ENCODE data around the gene ST6GALNAC3.

Gene ST6GALNAC3

DNA sequence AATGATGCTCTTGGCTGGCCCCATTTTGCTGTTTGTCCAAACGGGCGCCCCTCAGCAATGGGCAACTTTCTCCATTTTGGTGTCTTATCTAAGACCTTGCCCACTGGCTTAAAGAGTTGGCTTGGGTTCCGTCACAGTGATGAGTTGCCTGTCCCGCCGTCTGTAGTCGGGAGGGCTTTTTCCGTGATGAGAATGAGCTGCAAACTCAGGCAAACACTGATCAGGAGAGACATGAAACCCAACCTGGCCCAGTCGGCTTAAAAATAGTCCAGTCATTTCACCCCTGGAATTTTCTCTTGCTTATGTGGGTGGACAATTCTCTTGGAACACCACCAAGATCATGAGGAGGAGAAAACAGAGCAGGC lies 79.3 kb downstream of the ST6GALNAC3 start:
- TF ChIP-seq, protein P1, sequence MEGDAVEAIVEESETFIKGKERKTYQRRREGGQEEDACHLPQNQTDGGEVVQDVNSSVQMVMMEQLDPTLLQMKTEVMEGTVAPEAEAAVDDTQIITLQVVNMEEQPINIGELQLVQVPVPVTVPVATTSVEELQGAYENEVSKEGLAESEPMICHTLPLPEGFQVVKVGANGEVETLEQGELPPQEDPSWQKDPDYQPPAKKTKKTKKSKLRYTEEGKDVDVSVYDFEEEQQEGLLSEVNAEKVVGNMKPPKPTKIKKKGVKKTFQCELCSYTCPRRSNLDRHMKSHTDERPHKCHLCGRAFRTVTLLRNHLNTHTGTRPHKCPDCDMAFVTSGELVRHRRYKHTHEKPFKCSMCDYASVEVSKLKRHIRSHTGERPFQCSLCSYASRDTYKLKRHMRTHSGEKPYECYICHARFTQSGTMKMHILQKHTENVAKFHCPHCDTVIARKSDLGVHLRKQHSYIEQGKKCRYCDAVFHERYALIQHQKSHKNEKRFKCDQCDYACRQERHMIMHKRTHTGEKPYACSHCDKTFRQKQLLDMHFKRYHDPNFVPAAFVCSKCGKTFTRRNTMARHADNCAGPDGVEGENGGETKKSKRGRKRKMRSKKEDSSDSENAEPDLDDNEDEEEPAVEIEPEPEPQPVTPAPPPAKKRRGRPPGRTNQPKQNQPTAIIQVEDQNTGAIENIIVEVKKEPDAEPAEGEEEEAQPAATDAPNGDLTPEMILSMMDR (IDR thresholded peaks at IDR 0.05; ENCODE audit: control insufficient read depth, insufficient read depth, low read depth, low read length, missing control alignments), result no peak
- H3K4me3 ChIP-seq (ENCODE audit: control insufficient read depth, low read depth, low read length), result no peak overlapping the region
- no peak for DNase-seq (ENCODE audit: low read depth)

DNA sequence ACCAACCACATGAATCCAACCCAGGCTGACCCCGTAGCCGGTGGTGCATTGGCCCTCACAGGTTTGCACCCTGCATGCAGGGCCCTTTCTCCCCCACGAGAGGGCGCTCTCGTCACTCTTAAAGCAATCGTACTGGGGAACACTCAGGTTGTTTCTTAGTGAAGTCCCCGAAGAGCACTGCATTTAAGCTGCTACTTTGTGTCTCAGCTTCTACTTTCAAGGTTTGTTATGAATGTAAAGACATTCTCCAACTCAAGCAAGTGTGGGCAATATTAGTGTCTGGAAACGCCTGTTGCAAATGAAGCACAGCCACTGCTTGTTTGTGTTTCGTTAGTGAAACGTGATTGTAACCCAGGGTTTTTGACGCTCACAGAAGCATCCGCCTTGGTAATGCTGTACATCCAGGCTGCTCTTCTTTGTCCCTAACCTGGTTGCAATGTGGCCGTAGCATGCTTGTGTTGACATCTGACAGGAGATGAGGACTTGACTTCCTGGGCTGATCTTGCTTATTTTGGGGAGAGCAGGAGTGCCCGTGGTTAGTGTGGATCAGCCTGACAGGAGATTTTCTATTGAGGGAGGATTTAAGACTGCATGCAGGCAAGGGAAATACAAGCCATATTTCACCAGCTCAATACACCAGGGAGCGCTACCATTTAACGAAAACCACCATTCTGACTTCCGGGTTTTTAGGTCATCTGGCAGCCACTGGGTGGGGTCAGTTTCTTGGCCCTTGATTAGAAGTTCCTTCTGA lies 79.8 kb downstream of the ST6GALNAC3 start:
- DNase-seq (ENCODE audit: low read depth), result peak; percentile 7
- peak overlapping the region; percentile 0 for H3K4me3 ChIP-seq (ENCODE audit: control insufficient read depth, low read depth, low read length)
- TF ChIP-seq, protein P1 (IDR thresholded peaks at IDR 0.05; ENCODE audit: control insufficient read depth, insufficient read depth, low read depth, low read length, missing control alignments), result peak; percentile 94

DNA sequence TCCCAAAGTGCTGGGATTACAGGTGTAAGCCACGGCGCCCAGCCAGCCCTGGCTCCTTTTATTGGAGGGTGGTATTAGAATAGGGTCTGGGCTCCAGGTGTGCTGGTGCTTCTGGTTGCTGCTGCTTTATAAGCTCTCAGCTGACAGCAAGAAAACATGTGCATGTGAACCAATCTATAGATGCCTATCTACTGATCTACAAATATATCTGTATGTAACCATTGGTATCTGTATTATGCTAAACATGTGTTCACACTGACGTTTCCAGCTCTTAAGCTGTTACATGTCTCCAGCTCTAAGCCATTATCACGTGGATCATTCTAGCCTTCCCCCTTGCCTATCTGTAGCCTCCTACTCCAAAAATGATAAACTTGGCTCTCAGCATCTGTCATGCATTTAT lies 82.4 kb downstream of the ST6GALNAC3 start:
- H3K4me3 ChIP-seq (ENCODE audit: control insufficient read depth, low read depth, low read length), result no peak overlapping the region
- TF ChIP-seq, protein P1 (IDR thresholded peaks at IDR 0.05; ENCODE audit: control insufficient read depth, insufficient read depth, low read depth, low read length, missing control alignments), result no peak
- no peak for DNase-seq (ENCODE audit: low read depth)

DNA sequence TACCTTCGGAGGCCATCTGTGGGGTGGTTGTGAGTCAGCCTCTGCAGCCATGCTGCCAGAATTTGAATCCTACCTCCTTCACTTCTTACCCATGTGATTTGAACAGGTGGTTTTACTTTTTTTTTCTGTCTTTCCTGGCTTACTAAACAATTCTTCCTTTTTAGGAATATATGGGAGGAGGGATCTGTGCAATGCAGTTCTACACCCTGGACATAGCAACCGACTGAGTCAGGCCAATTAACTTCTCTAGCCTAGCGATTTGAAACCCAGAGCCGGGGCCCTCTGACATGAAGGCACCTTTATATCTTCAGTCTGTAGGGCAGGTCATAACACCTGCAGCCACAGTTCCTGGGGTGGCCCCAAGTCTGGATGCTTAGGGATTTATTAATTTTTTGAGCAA lies 83.6 kb downstream of the ST6GALNAC3 start:
- H3K4me3 ChIP-seq (ENCODE audit: control insufficient read depth, low read depth, low read length), result no peak overlapping the region
- TF ChIP-seq, protein P1 (IDR thresholded peaks at IDR 0.05; ENCODE audit: control insufficient read depth, insufficient read depth, low read depth, low read length, missing control alignments), result no peak
- DNase-seq (ENCODE audit: low read depth), result no peak

DNA sequence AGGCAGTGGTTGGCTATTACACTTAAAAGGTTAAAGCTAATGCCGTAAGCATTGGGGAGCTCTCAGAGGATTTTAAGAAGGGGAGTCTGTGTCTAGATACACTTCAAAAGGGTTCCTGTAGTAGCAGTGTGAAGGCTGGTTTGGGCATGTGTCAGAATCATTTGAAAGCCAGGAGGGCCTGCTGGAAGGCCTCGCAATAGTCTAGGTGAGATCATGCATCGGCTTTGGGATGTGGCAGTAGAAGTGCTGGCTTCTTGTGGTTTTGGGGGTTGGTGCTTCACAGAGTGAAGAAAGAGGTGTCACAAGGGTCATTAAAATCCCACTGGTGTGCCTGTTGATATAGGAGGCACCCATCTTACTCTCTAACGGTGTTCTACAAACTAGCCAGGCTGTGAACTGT lies 85.7 kb downstream of the ST6GALNAC3 start:
- DNase-seq (ENCODE audit: low read depth), result no peak
- TF ChIP-seq, protein P1 (IDR thresholded peaks at IDR 0.05; ENCODE audit: control insufficient read depth, insufficient read depth, low read depth, low read length, missing control alignments), result no peak
- H3K4me3 ChIP-seq (ENCODE audit: control insufficient read depth, low read depth, low read length), result no peak overlapping the region

DNA sequence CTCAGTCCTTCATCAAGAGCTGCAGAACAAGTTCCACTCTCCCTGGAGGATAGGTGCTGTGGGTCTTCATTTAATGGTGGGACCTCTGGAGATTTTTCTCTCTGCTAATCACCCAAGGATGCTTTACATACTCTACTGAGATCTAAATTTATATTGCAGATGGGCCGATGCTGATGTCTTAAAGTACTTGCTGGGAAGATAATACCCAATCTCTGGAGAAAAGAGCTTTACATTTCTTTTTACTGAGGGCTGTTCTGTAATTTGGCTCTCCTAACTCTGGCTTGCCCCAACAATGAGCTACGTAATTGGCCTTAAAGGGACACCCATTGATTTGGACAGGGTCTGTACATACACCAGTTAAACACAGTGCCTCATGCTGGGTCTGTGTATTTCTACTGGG lies 86.9 kb downstream of the ST6GALNAC3 start:
- TF ChIP-seq, protein P1 (IDR thresholded peaks at IDR 0.05; ENCODE audit: control insufficient read depth, insufficient read depth, low read depth, low read length, missing control alignments), result no peak
- no peak for DNase-seq (ENCODE audit: low read depth)

More for the DNA sequence above, 86.9 kb downstream of the ST6GALNAC3 start:
- H3K4me3 ChIP-seq (ENCODE audit: control insufficient read depth, low read depth, low read length), result no peak overlapping the region
